ENCODE results near the gene RPA1. TPM values are rescaled to one million over a fixed set of nuclear protein-coding genes. Genes with fewer than 3 reads are reported as not detected.

Gene RPA1
- total and polyA plus RNA-seq, 4 donors, result 10.7 to 82.6 (median 33.6) TPM

DNA sequence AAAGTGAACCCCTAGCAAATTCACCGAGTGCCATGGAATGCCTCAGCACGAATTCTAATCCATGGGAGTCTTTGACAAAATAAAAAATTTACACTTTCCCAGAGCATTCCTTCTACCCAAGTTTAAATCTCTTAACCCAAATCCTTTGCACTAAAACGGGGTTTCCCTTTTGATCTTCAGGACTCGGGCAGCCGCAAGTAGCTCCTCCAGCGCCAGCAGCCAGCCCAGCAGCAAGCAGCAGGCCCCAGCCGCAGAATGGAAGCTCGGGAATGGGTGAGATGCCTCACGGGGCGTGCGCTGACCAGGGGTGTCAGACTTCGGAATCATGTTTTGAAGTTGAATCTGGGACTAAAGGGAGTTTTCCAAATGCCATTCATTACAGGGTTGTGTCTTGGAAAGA lies 42.4 kb downstream of the RPA1 start:
- WGBS, 2 donors, result 95% methylated on average over 12 of the region's 12 CpGs
- no peak for ATAC-seq (ENCODE audit: insufficient read depth, low FRiP score)
- peaks cover 9 to 24% (median 17%) of the 10 kb centered on the region in 4 donors for H3K36me3 ChIP-seq (ENCODE audit: control insufficient read depth in 4 of 4, insufficient read depth in 4 of 4, low read length in 4 of 4)
- no peak overlapping the region for H3K4me3 ChIP-seq
- no peaks in the 10 kb centered on the region for H3K27me3 ChIP-seq (ENCODE audit: control insufficient read depth in 3 of 3, insufficient read depth in 3 of 3, low read length in 2 of 3)
- no peak for DNase-seq
- H3K9ac ChIP-seq (ENCODE audit: insufficient read depth in 1 of 2, low read length in 2 of 2), result no peak overlapping the region
- H3K4me1 ChIP-seq (ENCODE audit: control insufficient read depth in 5 of 5, insufficient read depth in 5 of 5, low read length in 5 of 5), result no peaks in the 10 kb centered on the region
- no peaks in the 10 kb centered on the region for H3K9me3 ChIP-seq (ENCODE audit: control insufficient read depth in 4 of 4, insufficient read depth in 3 of 4, low read length in 3 of 4)
- no peak overlapping the region for H3K27ac ChIP-seq (ENCODE audit: low read depth in 1 of 2, low read length in 1 of 2)
- TF ChIP-seq, protein P1, sequence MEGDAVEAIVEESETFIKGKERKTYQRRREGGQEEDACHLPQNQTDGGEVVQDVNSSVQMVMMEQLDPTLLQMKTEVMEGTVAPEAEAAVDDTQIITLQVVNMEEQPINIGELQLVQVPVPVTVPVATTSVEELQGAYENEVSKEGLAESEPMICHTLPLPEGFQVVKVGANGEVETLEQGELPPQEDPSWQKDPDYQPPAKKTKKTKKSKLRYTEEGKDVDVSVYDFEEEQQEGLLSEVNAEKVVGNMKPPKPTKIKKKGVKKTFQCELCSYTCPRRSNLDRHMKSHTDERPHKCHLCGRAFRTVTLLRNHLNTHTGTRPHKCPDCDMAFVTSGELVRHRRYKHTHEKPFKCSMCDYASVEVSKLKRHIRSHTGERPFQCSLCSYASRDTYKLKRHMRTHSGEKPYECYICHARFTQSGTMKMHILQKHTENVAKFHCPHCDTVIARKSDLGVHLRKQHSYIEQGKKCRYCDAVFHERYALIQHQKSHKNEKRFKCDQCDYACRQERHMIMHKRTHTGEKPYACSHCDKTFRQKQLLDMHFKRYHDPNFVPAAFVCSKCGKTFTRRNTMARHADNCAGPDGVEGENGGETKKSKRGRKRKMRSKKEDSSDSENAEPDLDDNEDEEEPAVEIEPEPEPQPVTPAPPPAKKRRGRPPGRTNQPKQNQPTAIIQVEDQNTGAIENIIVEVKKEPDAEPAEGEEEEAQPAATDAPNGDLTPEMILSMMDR (IDR thresholded peaks at IDR 0.05; ENCODE audit: control extremely low read depth, extremely low read depth), result no peak

DNA sequence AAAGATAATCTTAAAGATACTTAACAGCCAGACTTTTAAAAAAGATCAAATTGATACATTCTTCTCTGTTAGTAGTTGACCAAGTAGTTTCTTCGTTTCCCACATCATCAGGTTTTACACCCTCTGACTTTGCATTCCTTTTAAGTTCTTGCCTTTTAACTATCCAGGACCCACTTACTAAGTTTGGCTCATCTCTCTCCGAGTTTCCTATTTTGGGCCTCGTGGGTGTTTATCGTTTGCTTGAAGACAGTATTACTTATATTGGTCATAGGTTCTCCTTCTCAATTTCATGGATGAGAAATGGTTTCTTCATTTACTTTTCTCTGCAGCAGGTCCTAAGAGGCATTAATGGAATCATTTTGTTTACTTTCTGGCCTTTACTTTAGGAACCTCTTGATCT lies 43.2 kb downstream of the RPA1 start:
- H3K36me3 ChIP-seq (ENCODE audit: control insufficient read depth in 4 of 4, insufficient read depth in 4 of 4, low read length in 4 of 4), result peaks cover 9 to 30% (median 20%) of the 10 kb centered on the region in 4 donors
- ATAC-seq (ENCODE audit: insufficient read depth, low FRiP score) (no peak), DNase-seq (no peak)
- WGBS, 2 donors, result 90 to 98% methylated on average over 4 of the region's 4 CpGs
- no peak overlapping the region for H3K4me3 ChIP-seq
- TF ChIP-seq, protein P1 (IDR thresholded peaks at IDR 0.05; ENCODE audit: control extremely low read depth, extremely low read depth), result no peak
- H3K9ac ChIP-seq (ENCODE audit: insufficient read depth in 1 of 2, low read length in 2 of 2), result no peak overlapping the region
- H3K27me3 ChIP-seq (ENCODE audit: control insufficient read depth in 3 of 3, insufficient read depth in 3 of 3, low read length in 2 of 3), result no peaks in the 10 kb centered on the region
- no peak overlapping the region for H3K27ac ChIP-seq (ENCODE audit: low read depth in 1 of 2, low read length in 1 of 2)
- H3K9me3 ChIP-seq (ENCODE audit: control insufficient read depth in 4 of 4, insufficient read depth in 3 of 4, low read length in 3 of 4), result no peaks in the 10 kb centered on the region
- no peaks in the 10 kb centered on the region for H3K4me1 ChIP-seq (ENCODE audit: control insufficient read depth in 5 of 5, insufficient read depth in 5 of 5, low read length in 5 of 5)

DNA sequence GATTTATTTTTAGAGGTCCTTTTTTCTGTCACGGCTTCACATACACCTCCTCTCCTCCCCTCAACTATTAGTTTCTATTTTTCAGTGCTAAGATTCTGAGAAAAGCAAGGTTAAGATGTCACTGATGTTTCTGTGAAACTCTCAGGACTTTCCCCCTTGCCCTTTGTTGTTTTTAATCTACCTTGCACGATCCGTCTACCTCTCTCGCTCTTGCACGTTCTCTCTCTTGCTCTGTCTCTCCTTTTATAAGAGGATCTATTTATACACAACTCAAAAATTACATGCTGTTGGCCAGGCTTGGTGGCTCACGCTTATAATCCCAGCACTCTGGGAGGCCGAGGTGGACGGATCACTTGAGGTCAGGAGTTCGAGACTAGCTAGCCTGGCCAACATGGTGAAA lies 43.6 kb downstream of the RPA1 start:
- H3K4me1 ChIP-seq (ENCODE audit: control insufficient read depth in 5 of 5, insufficient read depth in 5 of 5, low read length in 5 of 5), result no peaks in the 10 kb centered on the region
- TF ChIP-seq, protein P1 (IDR thresholded peaks at IDR 0.05; ENCODE audit: control extremely low read depth, extremely low read depth), result no peak
- WGBS, 2 donors, result 90 to 92% methylated on average over 9 of the region's 9 CpGs
- no peaks in the 10 kb centered on the region for H3K27me3 ChIP-seq (ENCODE audit: control insufficient read depth in 3 of 3, insufficient read depth in 3 of 3, low read length in 2 of 3)
- H3K9ac ChIP-seq (ENCODE audit: insufficient read depth in 1 of 2, low read length in 2 of 2), result no peak overlapping the region
- DNase-seq, result no peak
- ATAC-seq (ENCODE audit: insufficient read depth, low FRiP score), result no peak
- no peaks in the 10 kb centered on the region for H3K9me3 ChIP-seq (ENCODE audit: control insufficient read depth in 4 of 4, insufficient read depth in 3 of 4, low read length in 3 of 4)
- no peak overlapping the region for H3K4me3 ChIP-seq
- peaks cover 9 to 30% (median 20%) of the 10 kb centered on the region in 4 donors for H3K36me3 ChIP-seq (ENCODE audit: control insufficient read depth in 4 of 4, insufficient read depth in 4 of 4, low read length in 4 of 4)
- no peak overlapping the region for H3K27ac ChIP-seq (ENCODE audit: low read depth in 1 of 2, low read length in 1 of 2)

DNA sequence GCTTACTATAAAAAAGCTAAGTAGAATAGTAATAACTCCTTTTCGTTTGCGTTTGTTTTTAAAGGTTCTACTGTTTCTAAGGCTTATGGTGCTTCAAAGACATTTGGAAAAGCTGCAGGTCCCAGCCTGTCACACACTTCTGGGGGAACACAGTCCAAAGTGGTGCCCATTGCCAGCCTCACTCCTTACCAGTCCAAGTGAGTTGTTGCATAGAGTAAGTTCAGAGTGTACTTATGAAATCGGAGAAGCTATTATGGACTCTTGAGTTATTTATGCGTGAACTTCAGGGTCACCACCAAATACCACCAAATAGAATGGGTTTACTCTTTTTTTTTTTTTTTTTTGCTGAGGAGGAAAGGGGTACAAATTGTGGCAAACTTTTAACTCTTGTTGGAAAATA lies 45.8 kb downstream of the RPA1 start:
- Histone ChIP-seq H3K4me3 (no peak overlapping the region), H3K27ac (ENCODE audit: low read depth in 1 of 2, low read length in 1 of 2) (no peak overlapping the region), H3K36me3 (ENCODE audit: control insufficient read depth in 4 of 4, insufficient read depth in 4 of 4, low read length in 4 of 4) (peaks cover 19 to 45% (median 35%) of the 10 kb centered on the region in 4 donors), H3K9me3 (ENCODE audit: control insufficient read depth in 4 of 4, insufficient read depth in 3 of 4, low read length in 3 of 4) (no peaks in the 10 kb centered on the region), H3K4me1 (ENCODE audit: control insufficient read depth in 5 of 5, insufficient read depth in 5 of 5, low read length in 5 of 5) (no peaks in the 10 kb centered on the region), H3K9ac (ENCODE audit: insufficient read depth in 1 of 2, low read length in 2 of 2) (no peak overlapping the region), H3K27me3 (ENCODE audit: control insufficient read depth in 3 of 3, insufficient read depth in 3 of 3, low read length in 2 of 3) (no peaks in the 10 kb centered on the region)
- ATAC-seq (ENCODE audit: insufficient read depth, low FRiP score), result no peak
- DNase-seq, result no peak
- WGBS, 2 donors, result 87 to 96% methylated on average over 4 of the region's 4 CpGs
- TF ChIP-seq, protein P1 (IDR thresholded peaks at IDR 0.05; ENCODE audit: control extremely low read depth, extremely low read depth), result no peak

All from lung (tissue), 12 donors.